ENCODE results near the gene COL8A1. TPM values are rescaled to one million over a fixed set of nuclear protein-coding genes. Genes with fewer than 3 reads are reported as not detected.
"Not testable (repeated sequence)": the region's sequence is repeated elsewhere in the genome, so short reads cannot be mapped to it uniquely, and the experiment has no call there.

COL8A1 gene
- total RNA-seq, 4 donors from 2014 or later, result 2.2 to 8.6 (median 5.1) TPM

DNA sequence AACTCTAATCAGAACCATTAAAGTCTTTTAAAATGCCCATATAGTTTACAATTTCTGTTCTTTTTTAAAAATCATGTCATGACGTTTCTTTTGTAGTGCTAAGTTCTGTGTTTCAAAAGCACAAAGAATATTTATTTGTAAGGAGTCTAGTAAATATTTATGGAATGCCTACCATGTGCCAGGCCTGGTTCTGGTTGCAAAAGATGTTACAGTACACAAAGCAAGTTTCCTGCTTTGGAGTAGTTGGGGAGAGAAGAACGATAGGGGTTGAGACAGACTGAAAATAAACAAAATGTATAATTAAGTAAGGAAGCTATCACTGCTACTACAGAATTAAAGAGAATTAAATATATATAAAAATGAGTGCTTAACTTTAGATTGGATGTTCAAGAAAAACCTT lies 92.5 kb downstream of the COL8A1 start:
- TF ChIP-seq POLR2A (IDR thresholded peaks at IDR 0.05), result no peak
- TF ChIP-seq, protein P1, sequence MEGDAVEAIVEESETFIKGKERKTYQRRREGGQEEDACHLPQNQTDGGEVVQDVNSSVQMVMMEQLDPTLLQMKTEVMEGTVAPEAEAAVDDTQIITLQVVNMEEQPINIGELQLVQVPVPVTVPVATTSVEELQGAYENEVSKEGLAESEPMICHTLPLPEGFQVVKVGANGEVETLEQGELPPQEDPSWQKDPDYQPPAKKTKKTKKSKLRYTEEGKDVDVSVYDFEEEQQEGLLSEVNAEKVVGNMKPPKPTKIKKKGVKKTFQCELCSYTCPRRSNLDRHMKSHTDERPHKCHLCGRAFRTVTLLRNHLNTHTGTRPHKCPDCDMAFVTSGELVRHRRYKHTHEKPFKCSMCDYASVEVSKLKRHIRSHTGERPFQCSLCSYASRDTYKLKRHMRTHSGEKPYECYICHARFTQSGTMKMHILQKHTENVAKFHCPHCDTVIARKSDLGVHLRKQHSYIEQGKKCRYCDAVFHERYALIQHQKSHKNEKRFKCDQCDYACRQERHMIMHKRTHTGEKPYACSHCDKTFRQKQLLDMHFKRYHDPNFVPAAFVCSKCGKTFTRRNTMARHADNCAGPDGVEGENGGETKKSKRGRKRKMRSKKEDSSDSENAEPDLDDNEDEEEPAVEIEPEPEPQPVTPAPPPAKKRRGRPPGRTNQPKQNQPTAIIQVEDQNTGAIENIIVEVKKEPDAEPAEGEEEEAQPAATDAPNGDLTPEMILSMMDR (IDR thresholded peaks at IDR 0.05 in 4 of 5, conservative IDR thresholded peaks at IDR 0.05 in 1 of 5), result no peak
- H3K4me1 ChIP-seq, result no peaks in the 10 kb centered on the region
- no peaks in the 10 kb centered on the region for H3K9me3 ChIP-seq
- H3K36me3 ChIP-seq, result no peaks in the 10 kb centered on the region
- H3K27me3 ChIP-seq, result no peaks in the 10 kb centered on the region
- DNase-seq, result no peak
- intact Hi-C loops (cut with DNase I; ENCODE audit: low total_unique reads), result no loop called here
- ATAC-seq, result no peak
- no peak overlapping the region for H3K27ac ChIP-seq
- in situ Hi-C loops (cut with MboI; ENCODE audit: low sequenced_read_pairs in 4 of 4), result no loop called here
- H3K4me3 ChIP-seq, result no peak overlapping the region

- Histone ChIP-seq H3K36me3 (no peaks in the 10 kb centered on the region), H3K27me3 (no peaks in the 10 kb centered on the region), H3K9me3 (no peaks in the 10 kb centered on the region), H3K4me3 (no peak overlapping the region), H3K4me1 (no peaks in the 10 kb centered on the region), H3K27ac (no peak overlapping the region)
- ATAC-seq, result no peak
- in situ Hi-C loops (cut with MboI; ENCODE audit: low sequenced_read_pairs in 4 of 4), result no loop called here
- DNase-seq, result no peak
- TF ChIP-seq, protein P1 (IDR thresholded peaks at IDR 0.05 in 4 of 5, conservative IDR thresholded peaks at IDR 0.05 in 1 of 5), result no peak
- TF ChIP-seq POLR2A (IDR thresholded peaks at IDR 0.05), result no peak
- intact Hi-C loops (cut with DNase I; ENCODE audit: low total_unique reads), result no loop called here
Measured at GRCh38 chr3:99731499-99731898, 93.1 kb downstream of the COL8A1 start.

- ATAC-seq; H3K36me3 ChIP-seq; H3K9me3 ChIP-seq; H3K27ac ChIP-seq; in situ Hi-C loops (cut with MboI; ENCODE audit: low sequenced_read_pairs in 4 of 4); H3K4me1 ChIP-seq; intact Hi-C loops (cut with DNase I; ENCODE audit: low total_unique reads); H3K27me3 ChIP-seq; H3K4me3 ChIP-seq; DNase-seq: not testable (repeated sequence)
Measured at GRCh38 chr3:99740371-99740770, 102.0 kb downstream of the COL8A1 start.

DNA sequence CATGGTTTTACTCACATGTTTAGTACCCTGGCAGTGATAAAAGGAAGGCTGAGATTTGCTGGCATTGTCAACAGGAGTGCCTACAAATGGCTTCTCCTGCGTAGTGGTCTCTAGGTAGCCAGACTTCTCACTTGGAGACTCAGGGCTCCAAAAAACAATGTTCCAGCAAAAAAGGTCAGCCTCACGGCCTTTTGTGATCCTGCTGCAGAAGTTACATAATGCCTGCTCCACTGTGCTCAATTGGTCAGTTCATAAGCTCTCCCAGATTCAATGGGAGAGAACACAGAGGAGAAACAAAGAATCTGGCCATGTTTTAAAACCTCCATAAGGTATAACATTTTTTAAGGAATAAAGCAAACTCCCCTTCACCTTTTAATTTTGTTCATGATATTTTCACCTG lies 103.2 kb downstream of the COL8A1 start:
- no peaks in the 10 kb centered on the region for H3K27me3 ChIP-seq
- TF ChIP-seq, protein P1 (IDR thresholded peaks at IDR 0.05 in 4 of 5, conservative IDR thresholded peaks at IDR 0.05 in 1 of 5), result no peak
- TF ChIP-seq POLR2A (IDR thresholded peaks at IDR 0.05), result no peak
- H3K4me3 ChIP-seq, result no peak overlapping the region
- H3K36me3 ChIP-seq, result no peaks in the 10 kb centered on the region
- H3K9me3 ChIP-seq, result no peaks in the 10 kb centered on the region
- DNase-seq, result no peak
- no peak for ATAC-seq
- no peaks in the 10 kb centered on the region for H3K4me1 ChIP-seq
- intact Hi-C loops (cut with DNase I; ENCODE audit: low total_unique reads), result no loop called here
- H3K27ac ChIP-seq, result no peak overlapping the region
- in situ Hi-C loops (cut with MboI; ENCODE audit: low sequenced_read_pairs in 4 of 4), result no loop called here

GRCh38 chr3:99747915-99748314 lies 109.5 kb downstream of the COL8A1 start:
- no peak for ATAC-seq
- Histone ChIP-seq H3K27me3 (no peaks in the 10 kb centered on the region), H3K4me1 (no peaks in the 10 kb centered on the region), H3K36me3 (no peaks in the 10 kb centered on the region), H3K4me3 (no peak overlapping the region), H3K9me3 (no peaks in the 10 kb centered on the region), H3K27ac (no peak overlapping the region)
- DNase-seq, result no peak
- TF ChIP-seq, protein P1 (IDR thresholded peaks at IDR 0.05 in 4 of 5, conservative IDR thresholded peaks at IDR 0.05 in 1 of 5), result no peak
- no peak for TF ChIP-seq POLR2A (IDR thresholded peaks at IDR 0.05)
- in situ Hi-C loops (cut with MboI; ENCODE audit: low sequenced_read_pairs in 4 of 4), result no loop called here
- intact Hi-C loops (cut with DNase I; ENCODE audit: low total_unique reads), result no loop called here

Data from gastrocnemius medialis (tissue), 4 donors.